ENCODE measurements around the gene EPHB4.
"Not testable (repeated sequence)": the region's sequence is repeated elsewhere in the genome, so short reads cannot be mapped to it uniquely, and the experiment has no call there.

EPHB4 gene

DNA sequence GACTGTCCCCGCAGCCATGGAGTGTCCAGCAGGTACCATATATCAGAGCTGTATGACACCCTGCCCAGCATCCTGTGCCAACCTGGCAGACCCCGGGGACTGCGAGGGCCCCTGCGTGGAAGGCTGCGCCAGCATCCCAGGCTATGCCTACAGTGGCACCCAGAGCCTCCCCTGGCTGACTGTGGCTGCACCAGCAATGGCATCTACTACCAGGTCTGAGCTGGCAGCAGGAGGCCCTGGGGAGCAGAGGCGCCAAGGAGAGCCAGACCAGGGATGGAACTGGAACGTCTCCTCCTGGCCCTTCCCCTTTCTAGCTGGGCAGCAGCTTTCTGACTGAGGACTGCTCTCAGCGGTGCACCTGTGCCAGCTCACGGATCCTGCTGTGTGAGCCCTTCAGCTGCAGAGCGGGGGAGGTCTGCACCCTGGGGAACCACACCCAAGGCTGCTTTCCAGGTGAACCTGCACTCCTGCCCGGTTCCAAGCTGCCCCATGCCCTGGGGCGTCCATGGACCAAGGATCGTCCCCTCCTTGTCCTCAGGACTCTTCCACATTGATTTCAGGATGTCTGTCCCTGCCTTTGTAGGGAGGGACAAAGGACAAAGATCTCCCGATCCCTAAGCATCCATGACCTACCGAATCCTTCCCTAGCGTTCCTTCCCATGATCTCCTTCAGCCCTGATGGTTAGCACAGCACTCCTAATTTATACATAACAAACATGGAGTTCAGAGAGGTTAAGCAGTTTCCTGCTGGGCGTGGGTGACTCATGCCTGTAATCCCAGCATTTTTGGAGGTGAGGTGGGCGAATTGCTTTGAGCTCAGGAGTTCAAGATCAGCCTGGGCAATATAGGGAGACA lies 33.3 kb downstream of the EPHB4 start:
- in situ Hi-C loops (cut with HindIII; ENCODE audit: low sequenced_read_pairs), result no loop called here

DNA sequence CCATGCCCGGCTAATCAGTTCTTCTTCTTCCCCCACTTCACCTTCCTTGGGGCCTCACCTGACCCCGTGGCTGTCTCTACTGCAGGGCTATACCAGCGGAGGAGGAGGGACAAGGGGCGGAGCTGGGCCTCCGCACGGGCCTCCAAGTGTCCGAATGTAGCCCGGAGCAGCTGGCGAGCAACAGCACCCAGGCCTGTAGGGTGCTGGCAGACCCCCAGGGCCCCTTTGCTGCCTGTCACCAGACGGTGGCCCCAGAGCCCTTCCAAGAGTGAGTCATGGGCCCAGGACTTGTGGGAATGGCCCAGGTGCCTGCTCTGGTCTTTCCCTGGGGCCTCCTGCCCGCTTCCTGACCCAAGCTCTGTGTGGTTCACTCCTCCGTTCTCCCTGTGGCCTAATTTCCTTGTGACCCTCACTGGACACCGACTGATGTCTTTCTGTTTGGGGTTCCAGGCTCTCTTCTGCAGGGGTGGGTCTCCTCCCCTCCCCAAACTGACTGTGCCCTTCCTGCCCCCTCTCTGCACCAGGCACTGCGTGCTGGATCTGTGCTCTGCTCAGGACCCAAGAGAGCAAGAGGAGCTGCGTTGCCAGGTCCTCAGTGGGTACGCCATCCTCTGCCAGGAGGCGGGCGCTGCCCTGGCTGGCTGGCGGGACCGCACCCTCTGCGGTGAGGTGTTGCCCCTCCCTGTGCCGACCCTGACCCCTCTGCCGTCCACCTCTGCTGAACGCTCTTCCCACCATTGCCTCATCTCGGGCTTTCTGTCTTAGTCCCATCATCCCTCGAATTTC lies 35.2 kb downstream of the EPHB4 start:
- in situ Hi-C loops (cut with HindIII; ENCODE audit: low sequenced_read_pairs), result no loop called here

DNA sequence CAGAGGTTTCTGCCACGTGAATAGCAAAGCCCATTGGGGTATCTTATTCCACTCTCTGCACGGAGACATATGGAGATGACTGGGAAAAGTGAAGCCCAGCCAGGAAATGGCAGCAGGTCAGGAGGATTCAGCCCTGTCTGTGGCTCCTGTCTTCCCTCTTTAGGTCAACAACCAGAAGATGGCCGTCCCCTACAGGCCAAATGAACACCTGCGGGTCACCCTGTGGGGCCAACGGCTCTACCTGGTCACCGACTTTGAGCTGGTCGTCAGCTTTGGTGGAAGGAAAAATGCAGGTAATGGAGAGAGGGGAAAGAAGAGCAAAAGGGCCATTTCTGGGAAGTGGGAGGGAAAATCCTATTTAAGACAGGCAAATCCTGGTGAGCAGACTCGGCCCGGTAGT lies 38.3 kb downstream of the EPHB4 start:
- in situ Hi-C loops (cut with HindIII; ENCODE audit: low sequenced_read_pairs), result no loop called here

DNA sequence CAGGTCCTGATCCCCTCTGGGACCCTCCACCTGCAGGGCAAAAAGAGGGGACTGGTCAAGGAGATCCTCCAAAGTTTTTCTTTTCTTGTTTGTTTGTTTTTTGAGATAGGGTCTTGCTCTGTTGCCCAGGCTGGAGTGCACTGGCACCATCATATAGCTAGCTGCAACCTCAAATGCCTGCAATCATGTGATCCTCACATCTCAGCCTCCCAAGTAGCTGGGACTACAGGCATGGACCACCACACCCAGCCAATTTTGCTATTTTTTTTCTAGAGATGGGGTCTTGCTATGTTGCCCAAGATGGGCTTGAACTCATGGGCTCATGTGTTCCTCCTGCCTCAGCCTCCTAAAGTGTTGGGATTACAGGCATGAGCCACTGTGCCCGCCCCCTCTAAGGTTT lies 41.0 kb downstream of the EPHB4 start:
- in situ Hi-C loops (cut with HindIII; ENCODE audit: low sequenced_read_pairs), result no loop called here

DNA sequence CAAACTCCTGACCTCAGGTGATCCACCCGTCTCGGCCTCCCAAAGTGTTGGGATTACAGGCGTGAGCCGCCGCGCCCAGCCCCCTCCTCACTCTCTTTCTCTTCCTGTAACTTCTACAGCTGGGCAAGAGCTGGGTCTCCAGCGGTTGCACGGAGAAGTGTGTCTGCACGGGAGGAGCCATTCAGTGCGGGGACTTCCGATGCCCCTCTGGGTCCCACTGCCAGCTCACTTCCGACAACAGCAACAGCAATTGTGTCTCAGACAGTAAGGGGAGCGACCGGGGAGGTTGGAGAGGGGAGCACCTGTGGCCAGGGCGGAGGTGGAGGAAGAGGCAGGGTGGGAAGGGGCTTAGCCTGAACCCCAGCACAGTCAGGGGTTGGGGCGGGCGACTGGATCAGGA lies 41.4 kb downstream of the EPHB4 start:
- in situ Hi-C loops (cut with HindIII; ENCODE audit: low sequenced_read_pairs), result no loop called here

DNA sequence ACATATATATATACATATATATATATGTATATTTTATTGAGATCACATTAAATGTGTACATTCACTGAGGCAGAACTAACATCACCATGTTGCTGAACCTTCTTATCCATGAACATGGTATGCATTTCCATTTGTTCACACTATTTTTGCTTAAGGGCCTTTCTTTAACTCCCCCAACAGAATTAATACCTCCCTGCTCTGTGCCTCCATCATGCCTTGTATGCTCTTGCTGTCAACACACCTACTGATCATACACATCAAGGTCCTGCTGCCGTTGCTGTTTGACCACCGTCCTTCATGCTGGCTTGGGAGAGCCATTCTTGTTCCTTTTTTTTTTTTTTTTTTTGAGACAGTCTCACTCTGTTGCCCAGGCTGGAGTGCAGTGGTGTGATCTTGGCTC lies 43.5 kb downstream of the EPHB4 start:
- in situ Hi-C loops (cut with HindIII; ENCODE audit: low sequenced_read_pairs), result no loop called here

DNA sequence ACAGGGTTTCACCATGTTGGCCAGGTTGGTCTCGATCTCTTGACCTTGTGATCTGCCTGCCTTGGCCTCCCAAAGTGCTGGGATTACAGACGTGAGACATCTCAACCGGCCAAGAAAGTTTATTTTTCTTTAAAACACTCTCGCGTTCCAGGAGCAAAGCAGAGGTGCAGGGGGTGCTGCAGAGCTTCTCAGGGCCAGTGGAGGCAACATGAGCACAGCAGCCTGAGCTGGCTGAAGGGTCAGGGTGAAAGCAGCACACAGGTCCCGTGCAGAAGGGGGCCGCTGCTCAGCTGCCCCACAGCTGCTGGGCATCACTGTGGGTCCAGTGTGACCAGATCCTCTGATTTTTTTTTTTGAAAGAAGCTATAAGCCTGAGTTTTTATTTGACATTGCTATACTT lies 46.1 kb downstream of the EPHB4 start:
- in situ Hi-C loops (cut with HindIII; ENCODE audit: low sequenced_read_pairs), result no loop called here

DNA sequence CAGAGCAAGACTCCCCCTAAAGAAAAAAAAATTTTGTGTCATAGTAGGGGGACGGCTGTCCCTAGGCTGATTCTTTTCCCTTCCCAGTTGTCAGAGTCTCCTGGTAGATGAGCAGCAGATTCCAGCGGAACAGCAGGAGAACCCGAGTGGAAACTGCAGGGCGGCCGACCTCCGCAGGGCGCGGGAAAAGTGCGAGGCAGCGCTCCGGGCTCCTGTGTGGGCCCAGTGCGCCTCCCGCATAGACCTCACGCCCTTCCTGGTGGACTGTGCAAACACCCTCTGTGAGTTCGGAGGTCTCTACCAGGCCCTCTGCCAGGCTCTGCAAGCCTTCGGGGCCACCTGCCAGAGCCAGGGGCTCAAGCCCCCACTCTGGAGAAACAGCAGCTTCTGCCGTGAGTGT lies 48.0 kb downstream of the EPHB4 start:
- in situ Hi-C loops (cut with HindIII; ENCODE audit: low sequenced_read_pairs), result no loop called here

DNA sequence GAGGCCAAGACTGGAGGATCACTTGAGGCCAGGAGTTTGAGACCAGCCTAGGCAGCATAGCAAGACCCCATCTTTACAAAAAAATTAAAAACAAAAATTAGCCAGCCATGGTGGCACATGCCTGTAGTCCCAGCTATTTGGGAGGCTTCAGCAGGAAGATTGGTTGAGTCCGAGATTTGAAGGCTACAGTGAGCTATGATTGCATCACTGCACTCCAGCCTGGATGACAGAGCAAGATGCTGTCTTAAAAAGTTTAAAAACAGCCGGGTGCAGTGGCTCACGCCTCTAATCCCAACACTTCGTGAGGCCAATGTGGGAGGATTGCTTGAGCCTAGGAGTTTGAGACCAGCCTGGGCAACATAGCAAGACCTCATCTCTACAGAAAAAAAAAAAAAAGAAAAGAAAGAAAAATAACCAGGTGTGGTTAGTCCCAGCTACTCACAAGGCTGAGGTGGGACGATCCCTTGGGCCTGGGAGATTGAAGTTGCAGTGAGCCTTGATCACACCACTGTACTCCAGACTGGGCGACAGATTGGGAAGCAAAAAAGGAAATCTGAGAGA lies 49.2 kb downstream of the EPHB4 start:
- in situ Hi-C loops (cut with HindIII; ENCODE audit: low sequenced_read_pairs), result no loop called here

DNA sequence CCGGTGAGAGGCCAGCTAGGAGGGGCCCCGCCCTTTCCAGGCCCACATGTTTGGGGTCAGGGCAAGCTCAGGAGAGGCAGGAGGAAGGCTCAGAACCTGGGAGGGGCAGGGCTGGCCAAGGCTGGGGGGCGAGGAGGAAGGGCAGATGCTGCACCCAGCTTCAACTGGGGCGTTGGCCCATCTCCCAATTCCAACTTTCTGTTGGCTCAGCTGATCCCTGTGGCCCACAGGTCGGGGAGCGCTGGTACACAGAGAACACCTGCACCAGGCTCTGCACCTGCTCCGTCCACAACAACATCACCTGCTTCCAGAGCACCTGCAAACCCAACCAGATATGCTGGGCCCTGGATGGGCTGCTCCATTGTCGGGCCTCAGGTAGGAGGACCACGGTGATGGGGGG lies 53.8 kb downstream of the EPHB4 start:
- in situ Hi-C loops (cut with HindIII; ENCODE audit: low sequenced_read_pairs), result no loop called here

DNA sequence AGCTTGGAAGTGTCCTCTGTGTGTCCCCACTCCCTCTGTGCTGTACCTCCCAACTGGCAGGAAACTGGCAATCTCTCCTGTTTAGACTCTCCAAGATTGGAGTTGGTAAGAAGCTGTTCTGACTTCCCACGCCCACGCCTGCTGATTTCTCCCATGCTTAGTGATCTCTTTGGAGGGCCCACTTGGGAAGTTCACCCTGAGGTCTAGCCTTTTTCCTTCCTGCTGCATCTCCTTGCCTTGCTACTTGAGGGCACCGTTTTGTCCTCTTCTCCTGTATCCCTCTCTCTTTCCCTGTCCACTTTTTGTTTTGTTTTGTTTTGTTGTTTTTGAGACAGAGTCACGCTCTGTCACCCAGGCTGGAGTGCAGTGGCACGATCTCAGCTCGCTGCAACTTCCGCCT lies 58.5 kb downstream of the EPHB4 start:
- in situ Hi-C loops (cut with HindIII; ENCODE audit: low sequenced_read_pairs), result loop anchor here (5.0 kb wide), 2 partner anchors 56 to 79 kb away; no protein-coding TSS in a partner anchor

DNA sequence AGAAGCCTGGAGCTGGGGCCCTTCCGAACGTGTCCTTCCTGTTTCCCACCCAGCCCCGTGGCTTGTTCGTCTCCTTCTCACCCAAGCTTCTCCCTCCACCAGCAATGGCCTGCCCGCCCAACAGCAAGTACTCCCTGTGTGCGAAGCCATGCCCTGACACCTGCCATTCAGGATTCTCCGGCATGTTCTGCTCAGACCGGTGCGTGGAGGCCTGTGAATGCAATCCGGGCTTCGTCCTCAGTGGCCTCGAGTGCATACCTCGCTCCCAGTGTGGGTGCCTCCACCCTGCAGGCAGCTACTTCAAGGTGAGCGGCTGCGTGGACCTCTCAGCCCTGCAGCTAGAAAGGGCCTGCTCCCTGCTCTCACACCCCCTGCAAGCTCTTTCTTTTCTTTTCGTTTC lies 62.1 kb downstream of the EPHB4 start:
- in situ Hi-C loops (cut with HindIII; ENCODE audit: low sequenced_read_pairs), result loop anchor here (5.0 kb wide), 2 partner anchors 53 to 82 kb away; no protein-coding TSS in a partner anchor

DNA sequence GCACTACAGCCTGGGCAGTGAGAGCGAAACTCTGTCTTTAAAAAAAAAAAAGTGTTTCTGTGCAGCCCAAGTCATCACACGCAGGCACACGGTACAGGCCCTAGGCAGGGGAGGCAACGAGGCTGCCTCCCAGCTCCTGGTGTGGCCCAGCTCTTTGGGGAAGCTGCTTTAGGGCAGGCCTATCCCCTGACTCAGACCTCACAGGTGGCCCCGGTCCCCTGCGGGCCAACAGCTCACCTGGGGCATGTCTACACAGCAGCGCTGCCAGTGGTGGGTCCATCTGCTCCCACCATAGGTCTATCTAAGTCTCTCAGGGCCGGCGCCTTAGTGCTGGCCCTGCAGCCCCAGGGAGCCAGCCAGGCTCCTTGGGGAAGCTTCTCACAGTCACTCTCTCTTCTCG lies 62.5 kb downstream of the EPHB4 start:
- in situ Hi-C loops (cut with HindIII; ENCODE audit: low sequenced_read_pairs), result loop anchor here (5.0 kb wide), 2 partner anchors 53 to 82 kb away; no protein-coding TSS in a partner anchor

DNA sequence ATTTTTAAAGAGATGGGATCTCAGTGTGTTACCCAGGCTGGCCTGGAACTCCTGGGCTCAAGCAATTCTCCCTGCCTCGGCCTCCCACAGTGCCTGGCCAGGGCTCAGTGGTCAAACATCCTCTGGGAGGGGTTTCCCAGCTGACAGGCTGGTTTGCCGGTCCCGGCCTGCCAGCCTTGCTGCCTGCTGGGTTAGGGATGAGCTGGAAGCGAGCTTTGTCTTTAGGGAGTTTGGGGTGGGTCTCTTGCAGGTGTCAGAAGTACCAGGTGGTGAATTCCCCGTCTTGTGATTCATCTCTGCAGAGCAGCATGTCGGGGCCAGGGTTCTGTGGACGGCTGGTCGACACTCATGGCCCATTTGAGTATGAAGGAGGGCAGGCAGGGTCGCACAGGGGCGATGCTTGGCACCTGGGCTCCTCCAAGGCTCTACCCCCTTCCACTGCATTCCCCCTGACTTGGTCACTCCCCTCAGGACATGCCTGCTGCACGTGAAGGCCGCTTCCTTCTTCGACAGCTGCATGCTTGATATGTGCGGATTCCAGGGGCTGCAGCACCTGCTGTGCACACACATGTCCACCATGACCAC lies 63.7 kb downstream of the EPHB4 start:
- in situ Hi-C loops (cut with HindIII; ENCODE audit: low sequenced_read_pairs), result no loop called here

DNA sequence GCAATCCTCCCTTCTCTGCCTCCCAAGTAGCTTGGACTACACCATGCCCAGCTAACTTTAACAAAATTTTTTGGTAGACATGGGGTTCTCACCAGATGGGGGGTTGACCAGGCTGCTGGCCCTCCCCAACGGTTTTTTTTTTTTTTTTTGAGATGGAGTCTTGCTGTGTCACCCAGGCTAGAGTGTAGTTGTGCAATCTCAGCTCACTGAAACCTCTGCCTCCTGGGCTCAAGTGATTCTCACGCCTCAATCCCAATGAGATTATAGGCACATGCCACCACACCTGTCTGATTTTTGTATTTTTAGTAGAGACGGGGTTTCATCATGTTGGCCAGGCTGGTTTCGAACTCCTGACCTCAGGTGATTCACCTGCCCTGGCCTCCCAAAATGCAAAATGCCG lies 64.5 kb downstream of the EPHB4 start:
- in situ Hi-C loops (cut with HindIII; ENCODE audit: low sequenced_read_pairs), result not testable (repeated sequence)

DNA sequence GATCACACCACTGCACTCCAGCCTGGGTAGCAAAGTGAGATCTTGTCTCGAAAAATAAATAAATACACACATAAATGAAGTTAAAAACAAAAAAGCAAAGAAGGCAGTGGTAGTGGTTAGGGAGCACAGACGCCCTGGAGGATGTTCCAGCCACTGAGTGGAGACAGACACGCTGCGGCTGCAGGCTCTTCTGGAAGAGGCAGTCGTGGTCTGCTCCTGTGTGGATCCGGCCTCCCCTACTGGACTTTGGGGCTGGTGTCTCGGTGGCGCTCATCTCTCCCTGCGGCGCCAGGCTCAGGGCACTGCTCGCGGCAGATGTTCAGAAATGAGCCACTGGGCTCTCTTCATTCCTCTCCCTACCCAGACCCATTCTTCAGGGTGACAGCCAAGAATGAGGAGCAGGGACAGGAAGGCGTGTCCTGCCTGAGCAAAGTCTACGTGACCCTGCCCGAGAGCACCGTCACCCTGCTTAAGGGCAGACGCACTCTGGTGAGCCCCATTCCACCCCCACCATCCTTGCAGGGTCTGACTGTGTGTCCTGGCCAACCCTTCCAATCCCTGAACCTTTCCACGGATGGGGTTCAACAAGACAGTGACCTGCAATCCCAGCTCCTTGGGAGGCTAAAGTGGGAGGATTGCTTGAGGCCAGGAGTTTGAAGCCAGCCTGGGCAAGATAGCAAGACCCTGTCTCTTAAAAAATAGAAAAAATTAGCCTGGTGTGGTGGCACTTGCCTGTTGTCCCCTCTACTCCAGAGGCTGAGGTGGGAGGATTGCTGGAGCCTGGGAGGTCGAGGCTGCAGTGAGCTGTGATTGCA lies 67.8 kb downstream of the EPHB4 start:
- in situ Hi-C loops (cut with HindIII; ENCODE audit: low sequenced_read_pairs), result no loop called here

DNA sequence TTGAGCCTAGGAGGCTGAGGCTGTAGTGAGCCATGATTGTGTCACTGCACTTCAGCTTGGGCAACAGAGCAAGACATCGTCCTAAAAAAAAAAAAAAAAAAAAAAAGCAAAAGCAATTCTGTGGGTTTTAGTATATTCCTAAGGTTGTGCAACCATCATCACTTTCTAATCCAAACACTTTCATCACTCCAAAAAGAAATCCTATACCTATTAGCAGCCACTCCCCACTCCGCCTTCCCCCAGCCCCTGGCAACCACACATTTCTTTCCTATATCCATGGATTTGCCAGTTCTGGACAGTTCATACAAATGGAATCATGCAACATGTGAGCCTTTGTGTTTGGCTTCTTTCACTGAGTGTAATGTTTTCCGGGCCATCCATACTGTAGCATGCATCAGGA lies 73.6 kb downstream of the EPHB4 start:
- in situ Hi-C loops (cut with HindIII; ENCODE audit: low sequenced_read_pairs), result no loop called here

DNA sequence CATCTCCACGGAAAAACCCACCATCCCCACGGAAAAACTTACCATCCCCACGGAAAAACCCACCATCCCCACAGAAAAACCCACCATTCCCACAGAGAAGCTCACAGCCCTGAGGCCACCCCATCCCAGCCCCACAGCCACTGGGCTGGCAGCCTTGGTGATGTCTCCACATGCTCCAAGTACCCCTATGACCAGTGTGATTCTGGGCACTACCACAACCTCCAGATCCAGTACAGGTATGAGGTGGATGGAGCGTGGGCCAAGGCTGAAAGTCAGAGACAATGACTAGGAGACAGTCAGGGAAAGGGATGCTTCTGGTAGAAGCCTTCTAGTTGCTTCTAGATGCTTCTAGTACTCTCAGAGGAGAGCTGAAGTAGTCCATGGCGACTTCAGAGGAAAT lies 74.3 kb downstream of the EPHB4 start:
- in situ Hi-C loops (cut with HindIII; ENCODE audit: low sequenced_read_pairs), result no loop called here

Measured in endothelial cell of hepatic sinusoid (primary cell).